ENCODE results near the gene OR7G3. TPM values are rescaled to one million over a fixed set of nuclear protein-coding genes. Genes with fewer than 3 reads are reported as not detected.

OR7G3 gene
- total RNA-seq, 6 donors from 2014 or later, result not detected

DNA sequence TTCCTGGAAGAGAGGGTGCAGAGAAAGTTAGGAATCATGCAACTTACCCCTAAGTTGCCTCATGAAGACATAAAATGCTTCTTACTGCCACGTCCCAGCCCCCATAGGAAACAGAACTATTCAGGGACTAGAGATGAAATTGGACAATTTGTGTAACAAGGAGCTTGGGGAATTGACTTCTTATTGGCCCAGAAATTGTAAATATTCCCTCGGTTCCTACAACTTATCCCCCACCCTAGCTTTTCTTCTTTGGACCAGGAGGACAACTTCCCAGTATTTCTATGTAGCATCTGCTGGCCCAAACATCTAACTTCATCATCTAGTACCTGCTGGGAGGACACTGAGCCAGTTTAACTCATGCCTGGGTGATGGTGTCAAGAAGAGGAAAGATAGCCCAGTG, 40.0 kb downstream of the OR7G3 start, which contains the start of gene OR1M1:
OR1M1 (plus strand) TSS at position 301 of the 400 bp plus-strand sequence. CDS start 6,184 bp downstream, outside the sequence.
- DNase-seq, result no peak
- Histone ChIP-seq H3K4me3 (no peak within 1 kb of the TSS), H3K27me3 (no peaks in the 10 kb centered on the region), H3K4me1 (no peaks in the 10 kb centered on the region), H3K27ac (no peak within 1 kb of the TSS), H3K36me3 (no peaks in the 10 kb centered on the region), H3K9me3 (no peaks in the 10 kb centered on the region)
- 50 to 56% methylated on average over 2 of the region's 2 CpGs for WGBS, 2 donors
- TF ChIP-seq POLR2AphosphoS5 (IDR thresholded peaks at IDR 0.05), result no peak
- TF ChIP-seq POLR2A (IDR thresholded peaks at IDR 0.05), result no peak
- TF ChIP-seq, protein P1, sequence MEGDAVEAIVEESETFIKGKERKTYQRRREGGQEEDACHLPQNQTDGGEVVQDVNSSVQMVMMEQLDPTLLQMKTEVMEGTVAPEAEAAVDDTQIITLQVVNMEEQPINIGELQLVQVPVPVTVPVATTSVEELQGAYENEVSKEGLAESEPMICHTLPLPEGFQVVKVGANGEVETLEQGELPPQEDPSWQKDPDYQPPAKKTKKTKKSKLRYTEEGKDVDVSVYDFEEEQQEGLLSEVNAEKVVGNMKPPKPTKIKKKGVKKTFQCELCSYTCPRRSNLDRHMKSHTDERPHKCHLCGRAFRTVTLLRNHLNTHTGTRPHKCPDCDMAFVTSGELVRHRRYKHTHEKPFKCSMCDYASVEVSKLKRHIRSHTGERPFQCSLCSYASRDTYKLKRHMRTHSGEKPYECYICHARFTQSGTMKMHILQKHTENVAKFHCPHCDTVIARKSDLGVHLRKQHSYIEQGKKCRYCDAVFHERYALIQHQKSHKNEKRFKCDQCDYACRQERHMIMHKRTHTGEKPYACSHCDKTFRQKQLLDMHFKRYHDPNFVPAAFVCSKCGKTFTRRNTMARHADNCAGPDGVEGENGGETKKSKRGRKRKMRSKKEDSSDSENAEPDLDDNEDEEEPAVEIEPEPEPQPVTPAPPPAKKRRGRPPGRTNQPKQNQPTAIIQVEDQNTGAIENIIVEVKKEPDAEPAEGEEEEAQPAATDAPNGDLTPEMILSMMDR (IDR thresholded peaks at IDR 0.05), result no peak
- no peak for TF ChIP-seq EP300 (IDR thresholded peaks at IDR 0.05)
- ATAC-seq (ENCODE audit: low FRiP score in 2 of 2), result no peak

- Histone ChIP-seq H3K4me3 (no peak overlapping the region), H3K9me3 (no peaks in the 10 kb centered on the region), H3K36me3 (no peaks in the 10 kb centered on the region), H3K27ac (no peak overlapping the region), H3K27me3 (no peaks in the 10 kb centered on the region), H3K4me1 (peaks cover 0 to 4% (median 1%) of the 10 kb centered on the region in 4 donors)
- 71 to 79% methylated on average over 4 of the region's 4 CpGs for WGBS, 2 donors
- TF ChIP-seq, protein P1 (IDR thresholded peaks at IDR 0.05), result no peak
- TF ChIP-seq POLR2A (IDR thresholded peaks at IDR 0.05), result no peak
- no peak for TF ChIP-seq POLR2AphosphoS5 (IDR thresholded peaks at IDR 0.05)
- TF ChIP-seq EP300 (IDR thresholded peaks at IDR 0.05), result no peak
- ATAC-seq (ENCODE audit: low FRiP score in 2 of 2) (no peak), DNase-seq (no peak)
These were observed 48.1 kb downstream of the OR7G3 start for GRCh38 chr19:9078651-9079050.

GRCh38 chr19:9076901-9077300, 49.8 kb downstream of the OR7G3 start:
- no peak for ATAC-seq (ENCODE audit: low FRiP score in 2 of 2)
- H3K27me3 ChIP-seq, result no peaks in the 10 kb centered on the region
- H3K27ac ChIP-seq, result no peak overlapping the region
- DNase-seq, result no peak
- H3K9me3 ChIP-seq, result no peaks in the 10 kb centered on the region
- WGBS, 2 donors, result 84 to 92% methylated on average over 3 to 10 of the region's 10 CpGs
- H3K4me3 ChIP-seq, result no peak overlapping the region
- no peaks in the 10 kb centered on the region for H3K36me3 ChIP-seq
- H3K4me1 ChIP-seq, result peaks cover 0 to 4% (median 1%) of the 10 kb centered on the region in 4 donors
- TF ChIP-seq POLR2A (IDR thresholded peaks at IDR 0.05), result no peak
- TF ChIP-seq, protein P1 (IDR thresholded peaks at IDR 0.05), result no peak
- no peak for TF ChIP-seq EP300 (IDR thresholded peaks at IDR 0.05)
- no peak for TF ChIP-seq POLR2AphosphoS5 (IDR thresholded peaks at IDR 0.05)

Small RNA genes lying within 50 kb of the gene (small RNA-seq; reads per million reads assigned to genes)
- 0 reads per million in 4 donors for gene OR1M4P

Other genes with a start within 250 kb of the OR7G3 start
- gene MUC16, start 116.5 kb downstream of the OR7G3 start, total RNA-seq, result 10 to 100 TPM in 1 of 6 donors, 1 to 10 TPM in 2, under 1 TPM in 3; 0.15 to 24.7 (median 0.82) TPM
- gene OR1M1, start 39.9 kb downstream of the OR7G3 start, total RNA-seq, result not detected
- not detected for gene OR7G2, start 19.5 kb downstream of the OR7G3 start, total RNA-seq
- not detected for gene OR7G1, start 11.2 kb downstream of the OR7G3 start, total RNA-seq
- 10 to 100 TPM; 15.9 to 39.8 (median 25.0) TPM for gene ZNF317, start 13.4 kb upstream of the OR7G3 start, total RNA-seq
- under 1 TPM in 2 of 6 donors, not detected in 4; 0.33 to 0.57 TPM for gene OR7D2, start 52.0 kb upstream of the OR7G3 start, total RNA-seq
- not detected for gene OR7D4, start 92.6 kb upstream of the OR7G3 start, total RNA-seq
- gene OR7E24, start 124.0 kb upstream of the OR7G3 start, total RNA-seq, result not detected
- gene ZNF699, start 182.9 kb upstream of the OR7G3 start, total RNA-seq, result 10 to 100 TPM in 4 of 6 donors, 1 to 10 TPM in 2; 6.8 to 20.2 (median 15.9) TPM
- gene ZNF559, start 197.2 kb upstream of the OR7G3 start, total RNA-seq, result 10 to 100 TPM in 5 of 6 donors, 1 to 10 TPM in 1; 9.6 to 26.2 (median 15.6) TPM
- 10 to 100 TPM in 1 of 6 donors, 1 to 10 TPM in 5; 1.1 to 19.9 (median 1.4) TPM for gene ZNF177, start 236.1 kb upstream of the OR7G3 start, total RNA-seq